ENCODE results near the gene CTNNA2. TPM values are rescaled to one million over a fixed set of nuclear protein-coding genes. Genes with fewer than 3 reads are reported as not detected.

CTNNA2 gene
- total and polyA plus RNA-seq, 2 of the 8 experiments (the other 6 are each of a cell fraction or from before 2014, with no cell fraction given), result 3.9 to 9.0 TPM

GRCh38 chr2:80198042-80198441 lies 685.2 kb downstream of the CTNNA2 start:
- no peak overlapping the region for H3K4me3 ChIP-seq (ENCODE audit: extremely low read depth in 1 of 4, insufficient read depth in 2 of 4, low read depth in 3 of 4, low read length in 4 of 4)
- H3K9ac ChIP-seq (replicated peaks in 1 of 4; ENCODE audit: extremely low read depth in 1 of 4, low read depth in 3 of 4, low read length in 3 of 4), result no peak overlapping the region
- no peak overlapping the region for H3K27ac ChIP-seq (ENCODE audit: low read depth, low read length)
- no peak for TF ChIP-seq TAF7 (optimal IDR thresholded peaks at IDR 0.05; ENCODE audit: borderline replicate concordance, low read depth, low read length)
- TF ChIP-seq NANOG (IDR thresholded peaks at IDR 0.05; ENCODE audit: insufficient read depth, low read depth, low read length, poor library complexity, severe bottlenecking), result no peak
- TF ChIP-seq CREB1 (IDR thresholded peaks at IDR 0.05), result no peak
- H3K14ac ChIP-seq (ENCODE audit: insufficient read length), result no peak overlapping the region
- no peak overlapping the region for H3K4me2 ChIP-seq (ENCODE audit: insufficient read depth in 1 of 2, low read depth in 2 of 2, low read length in 2 of 2)
- no peak overlapping the region for H2BK120ac ChIP-seq (replicated peaks; ENCODE audit: low read depth, low read length)
- no peak overlapping the region for H3K56ac ChIP-seq (replicated peaks; ENCODE audit: insufficient read length, low read depth, low read length)
- H3K79me2 ChIP-seq (ENCODE audit: control insufficient read depth in 1 of 2, insufficient read depth in 2 of 2, low read length in 2 of 2), result no peaks in the 10 kb centered on the region
- no peaks in the 10 kb centered on the region for H3K23me2 ChIP-seq (ENCODE audit: low read depth, low read length)
- no peak overlapping the region for H4K5ac ChIP-seq (ENCODE audit: insufficient read length, low read depth, low read length)
- ChIA-PET CTCF (ENCODE audit: partially characterized antibody) (interaction anchor here (0.7 kb wide), 1 partner anchor 44 kb away, joined by 3 read pairs; no protein-coding TSS in a partner anchor), POLR2A (ENCODE audit: partially characterized antibody) (no interaction called here)
- H2BK15ac ChIP-seq (ENCODE audit: low read length), result no peak overlapping the region
- H3K18ac ChIP-seq (ENCODE audit: extremely low read depth, low read length), result no peak overlapping the region
- WGBS, 2 experiments (ENCODE audit: extremely low coverage in 1 of 2, insufficient coverage in 1 of 2, insufficient read length in 1 of 2, insufficient replicate concordance in 2 of 2, low coverage in 1 of 2, low lambda C conversion rate in 2 of 2, missing lambda C conversion rate in 1 of 2), result 86% methylated on average over 2 of the region's 2 CpGs; no CpG with 5 or more reads in 1 of the 2 experiments
- DNase-seq (ENCODE audit: low read depth in 1 of 2, low spot score in 2 of 2) (no peak), FAIRE-seq (no peak)
- no peak overlapping the region for H4K8ac ChIP-seq (ENCODE audit: extremely low read depth, insufficient read depth, low read length)
- no peak overlapping the region for H2AFZ ChIP-seq (ENCODE audit: low read length)
- no peaks in the 10 kb centered on the region for H3K36me3 ChIP-seq (ENCODE audit: control insufficient read depth in 2 of 4, insufficient read depth in 4 of 4, low read length in 3 of 4)
- no peak overlapping the region for H3K4ac ChIP-seq (replicated peaks; ENCODE audit: insufficient read length, low read depth, low read length)
- H3K9me3 ChIP-seq (ENCODE audit: insufficient read depth in 2 of 2, low read depth in 1 of 2, low read length in 1 of 2), result peaks cover 0 to 5% of the 10 kb centered on the region in 2 experiments; a peak in 2 of 4 replicates
- no peaks in the 10 kb centered on the region for H3K27me3 ChIP-seq (replicated peaks in 1 of 4; ENCODE audit: control insufficient read depth in 3 of 4, extremely low read depth in 1 of 4, insufficient read depth in 3 of 4, low read length in 3 of 4)
- no peak overlapping the region for H2BK20ac ChIP-seq (ENCODE audit: low read length)
- no peak overlapping the region for H4K91ac ChIP-seq (replicated peaks; ENCODE audit: insufficient read length, low read length)
- no peak overlapping the region for H2AK5ac ChIP-seq (ENCODE audit: low read depth, low read length)
- no peaks in the 10 kb centered on the region for H3K79me1 ChIP-seq (ENCODE audit: low read depth, low read length)
- H2BK5ac ChIP-seq (ENCODE audit: low read depth, low read length), result no peak overlapping the region
- H4K20me1 ChIP-seq (replicated peaks in 1 of 2; ENCODE audit: control insufficient read depth in 1 of 2, insufficient read depth in 2 of 2, low read length in 2 of 2), result no peaks in the 10 kb centered on the region
- no peaks in the 10 kb centered on the region; a peak in 1 of 7 replicates for H3K4me1 ChIP-seq (replicated peaks in 1 of 4; ENCODE audit: control insufficient read depth in 3 of 4, insufficient read depth in 4 of 4, low read length in 3 of 4)
- H2BK12ac ChIP-seq (ENCODE audit: low read depth, low read length), result no peak overlapping the region
- no peak overlapping the region for H3K23ac ChIP-seq (ENCODE audit: insufficient read length)

All from H1 (cell line).